ENCODE measurements around the gene ELAVL1. TPM values are rescaled to one million over a fixed set of nuclear protein-coding genes. Genes with fewer than 3 reads are reported as not detected.
"Not testable (repeated sequence)": the region's sequence is repeated elsewhere in the genome, so short reads cannot be mapped to it uniquely, and the experiment has no call there.

The ELAVL1 gene
- total and polyA plus RNA-seq, 2 experiments from 2014 or later, result 57.7 to 89.9 TPM

- Histone ChIP-seq H3K27ac (no peak overlapping the region), H4K20me1 (ENCODE audit: insufficient read depth, poor library complexity, severe bottlenecking) (no peaks in the 10 kb centered on the region), H3K4me3 (no peak overlapping the region), H3K9me2 (replicated peaks; ENCODE audit: insufficient read depth) (no peaks in the 10 kb centered on the region), H3K27me3 (no peaks in the 10 kb centered on the region), H3K4me2 (no peak overlapping the region), H3K4me1 (ENCODE audit: insufficient read depth) (peaks cover 6% of the 10 kb centered on the region), H3K79me2 (no peaks in the 10 kb centered on the region), H3K9me3 (ENCODE audit: low read depth) (no peaks in the 10 kb centered on the region), H3K36me3 (replicated peaks; ENCODE audit: insufficient read depth, low read depth) (no peaks in the 10 kb centered on the region), H2AFZ (no peak overlapping the region)
- 97% methylated on average over 25 of the region's 25 CpGs for WGBS (ENCODE audit: low lambda C conversion rate, missing lambda C conversion rate)
- TF ChIP-seq EZH2phosphoT487 (IDR thresholded peaks at IDR 0.05; ENCODE audit: low read depth, severe bottlenecking, unreplicated experiment), result no peak
- TF ChIP-seq CTCF (IDR thresholded peaks at IDR 0.05; ENCODE audit: poor library complexity), result no peak
- no peak for TF ChIP-seq EZH2 (IDR thresholded peaks at IDR 0.05; ENCODE audit: borderline replicate concordance)
- no peak for DNase-seq (ENCODE audit: low spot score)
Measured at GRCh38 chr19:7963566-7963965, 41.9 kb downstream of the ELAVL1 start.

- 83% methylated on average over 22 of the region's 22 CpGs for WGBS (ENCODE audit: low lambda C conversion rate, missing lambda C conversion rate)
- H4K20me1 ChIP-seq (ENCODE audit: insufficient read depth, poor library complexity, severe bottlenecking), result no peaks in the 10 kb centered on the region
- no peaks in the 10 kb centered on the region for H3K9me3 ChIP-seq (ENCODE audit: low read depth)
- peak overlapping the region; percentile 1 for H3K27ac ChIP-seq
- H3K9me2 ChIP-seq (replicated peaks; ENCODE audit: insufficient read depth), result no peaks in the 10 kb centered on the region
- H2AFZ ChIP-seq, result no peak overlapping the region
- no peaks in the 10 kb centered on the region for H3K36me3 ChIP-seq (replicated peaks; ENCODE audit: insufficient read depth, low read depth)
- DNase-seq (ENCODE audit: low spot score), result no peak
- H3K4me3 ChIP-seq, result no peak overlapping the region
- TF ChIP-seq CTCF (IDR thresholded peaks at IDR 0.05; ENCODE audit: poor library complexity), result no peak
- no peak for TF ChIP-seq EZH2phosphoT487 (IDR thresholded peaks at IDR 0.05; ENCODE audit: low read depth, severe bottlenecking, unreplicated experiment)
- no peak for TF ChIP-seq EZH2 (IDR thresholded peaks at IDR 0.05; ENCODE audit: borderline replicate concordance)
- H3K4me2 ChIP-seq, result peak overlapping the region; percentile 20
- H3K79me2 ChIP-seq, result no peaks in the 10 kb centered on the region
- H3K4me1 ChIP-seq (ENCODE audit: insufficient read depth), result peaks cover 6% of the 10 kb centered on the region
- no peaks in the 10 kb centered on the region for H3K27me3 ChIP-seq
Measured at GRCh38 chr19:7962644-7963268, 42.7 kb downstream of the ELAVL1 start.

- Histone ChIP-seq H3K27ac (peak overlapping the region; percentile 1), H3K9me3 (ENCODE audit: low read depth) (no peaks in the 10 kb centered on the region), H2AFZ (no peak overlapping the region), H3K27me3 (no peaks in the 10 kb centered on the region), H3K4me2 (peak overlapping the region; percentile 20), H3K79me2 (no peaks in the 10 kb centered on the region), H3K4me3 (no peak overlapping the region), H3K9me2 (replicated peaks; ENCODE audit: insufficient read depth) (no peaks in the 10 kb centered on the region), H3K4me1 (ENCODE audit: insufficient read depth) (peaks cover 6% of the 10 kb centered on the region), H3K36me3 (replicated peaks; ENCODE audit: insufficient read depth, low read depth) (no peaks in the 10 kb centered on the region), H4K20me1 (ENCODE audit: insufficient read depth, poor library complexity, severe bottlenecking) (no peaks in the 10 kb centered on the region)
- TF ChIP-seq CTCF (IDR thresholded peaks at IDR 0.05; ENCODE audit: poor library complexity), result no peak
- TF ChIP-seq EZH2 (IDR thresholded peaks at IDR 0.05; ENCODE audit: borderline replicate concordance), result no peak
- no peak for TF ChIP-seq EZH2phosphoT487 (IDR thresholded peaks at IDR 0.05; ENCODE audit: low read depth, severe bottlenecking, unreplicated experiment)
- 76% methylated on average over 13 of the region's 13 CpGs for WGBS (ENCODE audit: low lambda C conversion rate, missing lambda C conversion rate)
- DNase-seq (ENCODE audit: low spot score), result no peak
Measured at GRCh38 chr19:7961920-7962626, 43.4 kb downstream of the ELAVL1 start.

- WGBS (ENCODE audit: low lambda C conversion rate, missing lambda C conversion rate), result 97% methylated on average over 4 of the region's 4 CpGs
- not testable (repeated sequence) for H4K20me1 ChIP-seq (ENCODE audit: insufficient read depth, poor library complexity, severe bottlenecking); H3K9me3 ChIP-seq (ENCODE audit: low read depth); H3K4me1 ChIP-seq (ENCODE audit: insufficient read depth); DNase-seq (ENCODE audit: low spot score); H3K4me3 ChIP-seq; H2AFZ ChIP-seq; H3K4me2 ChIP-seq; H3K27me3 ChIP-seq; H3K9me2 ChIP-seq (replicated peaks; ENCODE audit: insufficient read depth); H3K27ac ChIP-seq; H3K36me3 ChIP-seq (replicated peaks; ENCODE audit: insufficient read depth, low read depth); H3K79me2 ChIP-seq
Measured at GRCh38 chr19:7961082-7961481, 44.4 kb downstream of the ELAVL1 start.

Data from hepatocyte (in vitro differentiated cells).